Osteoblast (primary cell): ENCODE results near the gene VOPP1. TPM values are rescaled to one million over a fixed set of nuclear protein-coding genes. Genes with fewer than 3 reads are reported as not detected.
"Not testable (repeated sequence)": the region's sequence is repeated elsewhere in the genome, so short reads cannot be mapped to it uniquely, and the experiment has no call there.

Experiments used
- DNase-seq: peaks from one replicate; pipeline ENCODE4 v3.0.0; 2011; ENCODE audit warnings: low spot score, mixed read lengths; ENCODE audit not compliant: insufficient read length; ENCODE audit errors: missing footprints
- H2AFZ ChIP-seq: 2 replicates; pipeline ENCODE4 v1.6.0; 2011; ENCODE audit warnings: mild to moderate bottlenecking, low read length
- H3K27ac ChIP-seq: 2 replicates; pipeline ENCODE4 v1.5.1; 2011; ENCODE audit warnings: mild to moderate bottlenecking, low read depth, low read length, moderate library complexity
- H3K27me3 ChIP-seq: 2 replicates; pipeline ENCODE4 v1.6.0; 2012; ENCODE audit warnings: mild to moderate bottlenecking, control low read depth, inconsistent platforms, low read length, moderate library complexity; ENCODE audit not compliant: insufficient read depth
- H3K36me3 ChIP-seq: 2 replicates; pipeline ENCODE4 v1.5.1; 2011; ENCODE audit warnings: mild to moderate bottlenecking, low read length, control low read depth, moderate library complexity; ENCODE audit not compliant: insufficient read depth
- H3K4me1 ChIP-seq: 2 replicates; pipeline ENCODE4 v1.5.1; 2011; ENCODE audit warnings: mild to moderate bottlenecking, low read length, control low read depth, moderate library complexity; ENCODE audit not compliant: insufficient read depth
- H3K4me2 ChIP-seq: 2 replicates; pipeline ENCODE4 v1.6.0; 2011; ENCODE audit warnings: mild to moderate bottlenecking, low read length; ENCODE audit not compliant: insufficient read depth
- H3K4me3 ChIP-seq: fragments of 200-600 bp; sonication (generic); 3 replicates; pipeline ENCODE4 v1.5.1; 2012; ENCODE audit warnings: mild to moderate bottlenecking, low read length, inconsistent platforms; ENCODE audit not compliant: insufficient read depth
- H3K79me2 ChIP-seq: 2 replicates; pipeline ENCODE4 v1.6.0; 2012; ENCODE audit warnings: mild to moderate bottlenecking, low read length, control low read depth, inconsistent platforms; ENCODE audit not compliant: insufficient read depth
- H3K9me3 ChIP-seq: 2 replicates; pipeline ENCODE4 v1.5.1; 2011; ENCODE audit warnings: low read depth, low read length, control low read depth
- H4K20me1 ChIP-seq: 2 replicates; pipeline ENCODE4 v1.6.0; 2012; ENCODE audit warnings: mild to moderate bottlenecking, low read length, control low read depth; ENCODE audit not compliant: insufficient read depth
- CTCF ChIP-seq: IDR thresholded peaks from 2 replicates; pipeline ENCODE4 v1.5.1; 2011; ENCODE audit warnings: mild to moderate bottlenecking, low read depth, low read length, moderate library complexity; ENCODE audit errors: extremely low read depth
- total RNA-seq: library from RNA; depleted of rRNA; stranded (reverse); fragments of >200 nt; gene quantifications from 2 replicates; pipeline ENCODE4 v1.2.3, GENCODE V29; 2012

The VOPP1 gene
- total RNA-seq, 1 donor, result 74.6 TPM

GRCh38 chr7:55472928-55473725 is 99.2 kb downstream of the VOPP1 start:
- no peak overlapping the region for H3K27ac ChIP-seq
- no peak overlapping the region for H2AFZ ChIP-seq
- no peaks in the 10 kb centered on the region for H3K27me3 ChIP-seq
- H3K4me1 ChIP-seq, result peaks cover 24% of the 10 kb centered on the region
- H3K36me3 ChIP-seq, result no peaks in the 10 kb centered on the region
- H4K20me1 ChIP-seq, result peaks cover 22% of the 10 kb centered on the region
- H3K9me3 ChIP-seq, result no peaks in the 10 kb centered on the region
- H3K79me2 ChIP-seq, result peaks cover 2% of the 10 kb centered on the region
- no peak for TF ChIP-seq CTCF
- H3K4me2 ChIP-seq, result no peak overlapping the region
- DNase-seq, result no peak
- H3K4me3 ChIP-seq, result no peak overlapping the region

GRCh38 chr7:55472406-55472805 is 99.9 kb downstream of the VOPP1 start:
- not testable (repeated sequence) for DNase-seq, H3K27ac ChIP-seq

GRCh38 chr7:55471594-55471993 is 100.7 kb downstream of the VOPP1 start:
- not testable (repeated sequence) for DNase-seq, H3K79me2 ChIP-seq, H2AFZ ChIP-seq, H3K27ac ChIP-seq, H3K4me3 ChIP-seq, H3K27me3 ChIP-seq, H3K4me1 ChIP-seq, H3K4me2 ChIP-seq, H3K9me3 ChIP-seq, H3K36me3 ChIP-seq
- peaks cover 13% of the 10 kb centered on the region for H4K20me1 ChIP-seq

More at GRCh38 chr7:55472406-55472805, 99.9 kb downstream of the VOPP1 start:
- not testable (repeated sequence) for H2AFZ ChIP-seq, H3K79me2 ChIP-seq, H3K9me3 ChIP-seq, H3K4me3 ChIP-seq, H3K4me2 ChIP-seq, H3K36me3 ChIP-seq, H3K27me3 ChIP-seq
- H3K4me1 ChIP-seq, result peaks cover 17% of the 10 kb centered on the region
- H4K20me1 ChIP-seq, result peaks cover 20% of the 10 kb centered on the region

GRCh38 chr7:55470261-55470660 is 102.0 kb downstream of the VOPP1 start:
- H4K20me1 ChIP-seq, result peaks cover 11% of the 10 kb centered on the region
- TF ChIP-seq CTCF, result no peak
- H3K36me3 ChIP-seq, result no peaks in the 10 kb centered on the region
- no peaks in the 10 kb centered on the region for H3K79me2 ChIP-seq
- no peaks in the 10 kb centered on the region for H3K27me3 ChIP-seq
- H2AFZ ChIP-seq, result no peak overlapping the region
- no peak overlapping the region for H3K4me3 ChIP-seq
- H3K9me3 ChIP-seq, result no peaks in the 10 kb centered on the region
- H3K4me2 ChIP-seq, result no peak overlapping the region
- DNase-seq, result no peak
- H3K4me1 ChIP-seq, result no peaks in the 10 kb centered on the region
- H3K27ac ChIP-seq, result no peak overlapping the region

GRCh38 chr7:55469721-55470120 is 102.6 kb downstream of the VOPP1 start:
- no peaks in the 10 kb centered on the region for H3K27me3 ChIP-seq
- no peaks in the 10 kb centered on the region for H3K36me3 ChIP-seq
- TF ChIP-seq CTCF, result no peak
- no peaks in the 10 kb centered on the region for H3K79me2 ChIP-seq
- peaks cover 10% of the 10 kb centered on the region for H4K20me1 ChIP-seq
- no peaks in the 10 kb centered on the region for H3K9me3 ChIP-seq
- H3K4me2 ChIP-seq, result no peak overlapping the region
- H3K4me3 ChIP-seq, result no peak overlapping the region
- no peak overlapping the region for H3K27ac ChIP-seq
- H2AFZ ChIP-seq, result no peak overlapping the region
- no peak for DNase-seq
- H3K4me1 ChIP-seq, result no peaks in the 10 kb centered on the region
